Left lung (tissue), 10 donors: ENCODE measurements around the gene ENTPD3. TPM values are rescaled to one million over a fixed set of nuclear protein-coding genes. Genes with fewer than 3 reads are reported as not detected.
A peak's percentile ranks its signal among the peaks of the same experiment; 100 is the strongest.

Experiments
- ATAC-seq: fragments of 200-7000 bp; cut with Tn5 transposase; one replicate; pipeline ENCODE4 v1.9.1; 2020; ENCODE audit warnings: moderate library complexity
- DNase-seq, 4 donors: peaks; one replicate each; pipeline ENCODE4 v3.0.0-alpha.2; 2013 to 2020
- H3K27ac ChIP-seq, 2 donors: fragments of 200-600 bp; sonication (generic) in 1 of 2; one replicate each; pipeline versions ENCODE4 v1.5.0 to v1.8.0; 2020 to 2021
- H3K27me3 ChIP-seq, 2 donors: fragments of 200-600 bp; sonication (generic) in 1 of 2; one replicate each; pipeline versions ENCODE4 v1.5.0 to v1.8.0; 2020 to 2021
- H3K36me3 ChIP-seq, 2 donors: fragments of 200-600 bp; sonication (generic) in 1 of 2; one replicate each; pipeline versions ENCODE4 v1.5.0 to v1.8.0; 2020 to 2021
- H3K4me1 ChIP-seq, 2 donors: fragments of 200-600 bp; one replicate each; pipeline ENCODE4 v1.8.0; 2021
- H3K4me3 ChIP-seq, 2 donors: fragments of 200-600 bp; sonication (generic) in 1 of 2; one replicate each; pipeline versions ENCODE4 v1.5.0 to v1.8.0; 2020 to 2021; ENCODE audit warnings: mild to moderate bottlenecking in 1 of 2
- H3K9me3 ChIP-seq, 2 donors: fragments of 200-600 bp; sonication (generic) in 1 of 2; one replicate each; pipeline versions ENCODE4 v1.5.0 to v1.8.0; 2020 to 2021
- intact Hi-C, 2 donors: fragments of 100-400 bp; cut with DNase I; formaldehyde crosslinking; loops; one replicate each; pipeline versions ENCODE4 v1.11.2 to v1.14.2; 2022
- polyA plus RNA-seq, 6 donors: library from polyadenylated mRNA; unstranded; fragments of 120-200 nt; gene quantifications; one replicate each; pipeline ENCODE4 v1.2.1, GENCODE V29; 2013; ENCODE audit not compliant: insufficient read length in 6 of 6
- total RNA-seq, 2 donors: library from RNA; stranded (reverse); fragmentation: NEBNext Ultra II Directional; extraction: Animal tissue kit (Norgen Biotek cat#: 25700); gene quantifications; one replicate each; pipeline ENCODE4 v1.2.1, GENCODE V29; 2021
- TF ChIP-seq, protein P1 (sequence below), 2 donors: fragments of 200-600 bp; sonication (generic) in 1 of 2; IDR thresholded peaks; one replicate each; pipeline versions ENCODE4 v1.5.0 to v1.8.0; 2021; ENCODE audit warnings: antibody characterized with exemption in 2 of 2
- donor health status: DM: no; HTN: yes; CAD: no.
- donor health status: DM: no; HTN: no; CAD: no.

ENTPD3 gene
- total and polyA plus RNA-seq, 8 donors = 4.5 to 11.9 (median 8.8) TPM

DNA sequence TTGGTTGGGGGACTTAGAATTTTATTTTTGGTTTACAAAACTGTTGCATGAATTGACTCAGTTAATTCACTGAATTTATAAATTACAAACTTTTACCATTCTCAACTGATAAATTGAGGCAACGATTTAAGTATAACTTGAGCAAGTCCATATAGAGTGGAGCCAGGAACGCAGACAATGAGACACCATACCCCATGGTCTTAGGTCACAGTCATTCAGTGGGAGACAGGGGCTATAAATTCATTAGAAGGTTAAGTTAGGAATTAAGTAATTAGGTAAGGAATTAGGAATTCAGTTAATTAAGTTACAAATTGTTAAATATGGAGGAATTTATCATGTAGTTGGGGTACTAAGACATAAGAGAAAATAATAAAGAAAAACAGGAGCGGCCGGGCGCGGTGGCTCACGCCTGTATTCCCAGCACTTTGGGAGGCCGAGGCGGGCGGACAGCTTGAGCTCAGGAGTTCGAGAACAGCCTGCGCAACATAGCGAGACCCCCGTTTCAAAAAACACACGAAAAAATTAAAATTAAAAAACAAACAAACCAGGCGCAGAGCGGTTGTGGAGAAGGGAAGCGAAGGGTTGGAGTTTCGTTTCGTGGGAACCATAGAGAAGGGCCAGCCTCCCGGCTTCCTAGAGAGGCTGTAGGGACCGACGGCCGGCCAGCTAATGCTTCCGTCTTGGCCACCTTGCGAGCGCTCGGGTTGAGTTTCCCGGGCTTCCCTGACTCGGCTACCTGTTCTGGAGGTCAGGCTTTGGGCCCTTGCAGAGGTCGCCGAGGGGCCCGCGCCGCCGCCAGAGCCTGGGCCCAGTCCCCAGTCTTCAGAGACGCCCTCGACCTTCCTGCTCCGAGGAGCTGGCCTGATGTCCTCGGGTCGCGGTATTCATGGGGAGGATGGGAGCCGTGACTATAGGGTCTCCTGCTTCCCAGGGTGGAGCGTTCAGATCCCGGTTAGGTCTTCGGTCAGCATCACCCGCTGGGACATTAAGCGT lies 89.8 kb downstream of the ENTPD3 start, which contains the start of gene ZNF619:
Gene ZNF619 (plus strand): TSS at position 645 of the 993 bp plus-strand sequence. CDS start 858 bp downstream, outside the sequence.
- Histone ChIP-seq H3K4me3 (peak within 1 kb of the TSS; percentile 57 to 78), H3K4me1 (peaks cover 0 to 10% of the 10 kb centered on the region in 2 donors), H3K27ac (peak within 1 kb of the TSS; percentile 43 to 78), H3K36me3 (peaks cover 0 to 9% of the 10 kb centered on the region in 2 donors), H3K9me3 (no peaks in the 10 kb centered on the region), H3K27me3 (no peaks in the 10 kb centered on the region)
- TF ChIP-seq, protein P1, sequence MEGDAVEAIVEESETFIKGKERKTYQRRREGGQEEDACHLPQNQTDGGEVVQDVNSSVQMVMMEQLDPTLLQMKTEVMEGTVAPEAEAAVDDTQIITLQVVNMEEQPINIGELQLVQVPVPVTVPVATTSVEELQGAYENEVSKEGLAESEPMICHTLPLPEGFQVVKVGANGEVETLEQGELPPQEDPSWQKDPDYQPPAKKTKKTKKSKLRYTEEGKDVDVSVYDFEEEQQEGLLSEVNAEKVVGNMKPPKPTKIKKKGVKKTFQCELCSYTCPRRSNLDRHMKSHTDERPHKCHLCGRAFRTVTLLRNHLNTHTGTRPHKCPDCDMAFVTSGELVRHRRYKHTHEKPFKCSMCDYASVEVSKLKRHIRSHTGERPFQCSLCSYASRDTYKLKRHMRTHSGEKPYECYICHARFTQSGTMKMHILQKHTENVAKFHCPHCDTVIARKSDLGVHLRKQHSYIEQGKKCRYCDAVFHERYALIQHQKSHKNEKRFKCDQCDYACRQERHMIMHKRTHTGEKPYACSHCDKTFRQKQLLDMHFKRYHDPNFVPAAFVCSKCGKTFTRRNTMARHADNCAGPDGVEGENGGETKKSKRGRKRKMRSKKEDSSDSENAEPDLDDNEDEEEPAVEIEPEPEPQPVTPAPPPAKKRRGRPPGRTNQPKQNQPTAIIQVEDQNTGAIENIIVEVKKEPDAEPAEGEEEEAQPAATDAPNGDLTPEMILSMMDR (IDR thresholded peaks at IDR 0.05) = no peak
- ATAC-seq (peak; percentile 99), DNase-seq (peak; percentile 63 to 91 (median 80))
- intact Hi-C loops = no loop called here

DNA sequence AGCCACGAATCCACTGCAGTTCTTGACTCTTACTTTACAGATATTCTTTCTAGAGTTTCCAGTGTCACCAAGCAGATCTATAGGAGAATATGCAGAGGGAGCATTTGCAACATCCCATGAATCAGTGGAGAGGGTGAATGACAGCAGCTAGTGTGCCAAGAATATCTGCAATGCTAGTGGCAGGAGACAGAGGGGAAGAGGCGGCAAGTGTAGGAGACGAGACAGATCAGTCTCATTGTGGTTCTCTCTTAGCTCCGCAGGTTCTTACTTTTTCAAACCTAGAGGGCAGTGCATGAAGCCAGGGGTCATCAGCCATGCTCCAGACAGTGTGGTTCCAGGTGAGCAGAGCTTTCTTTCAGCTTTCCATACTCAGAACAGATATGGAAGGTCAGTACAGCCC lies 90.7 kb downstream of the ENTPD3 start:
- intact Hi-C loops = no loop called here
- TF ChIP-seq, protein P1 (IDR thresholded peaks at IDR 0.05) = no peak
- no peak for ATAC-seq
- peak overlapping the region in 1 of 2 donors; percentile 78 for H3K27ac ChIP-seq
- no peaks in the 10 kb centered on the region for H3K9me3 ChIP-seq
- H3K4me1 ChIP-seq = peaks cover 0 to 10% of the 10 kb centered on the region in 2 donors
- H3K36me3 ChIP-seq = peaks cover 0 to 18% of the 10 kb centered on the region in 2 donors
- H3K4me3 ChIP-seq = peak overlapping the region; percentile 57 to 78
- DNase-seq = peak in 1 of 4 donors; percentile 1
- H3K27me3 ChIP-seq = no peaks in the 10 kb centered on the region

Other genes starting within 250 kb of the ENTPD3 start
- gene EIF1B, start 77.5 kb upstream of the ENTPD3 start, total RNA-seq = 10 to 100 TPM; 37.7 to 54.0 TPM
- gene EIF1B, start 77.5 kb upstream of the ENTPD3 start, polyA plus RNA-seq = 100 to 1,000 TPM in 4 of 6 donors, 10 to 100 TPM in 2; 91.6 to 107 (median 102) TPM
- 1,000 to 10,000 TPM; 1,295 to 1,533 TPM for gene RPL14, start 70.2 kb downstream of the ENTPD3 start, total RNA-seq
- 1,000 to 10,000 TPM; 1,728 to 1,922 (median 1,814) TPM for gene RPL14, start 70.2 kb downstream of the ENTPD3 start, polyA plus RNA-seq
- 1 to 10 TPM; 6.9 TPM for gene ZNF619, start 89.9 kb downstream of the ENTPD3 start, total RNA-seq
- gene ZNF619, start 89.9 kb downstream of the ENTPD3 start, polyA plus RNA-seq = 1 to 10 TPM; 6.4 to 8.7 (median 7.6) TPM
- 1 to 10 TPM; 5.5 to 6.0 TPM for gene ZNF620, start 118.9 kb downstream of the ENTPD3 start, total RNA-seq
- gene ZNF620, start 118.9 kb downstream of the ENTPD3 start, polyA plus RNA-seq = 10 to 100 TPM in 2 of 6 donors, 1 to 10 TPM in 4; 7.3 to 10.5 (median 9.1) TPM
- 10 to 100 TPM; 17.6 to 22.6 TPM for gene ZNF621, start 137.8 kb downstream of the ENTPD3 start, total RNA-seq
- gene ZNF621, start 137.8 kb downstream of the ENTPD3 start, polyA plus RNA-seq = 10 to 100 TPM; 33.1 to 37.0 (median 35.0) TPM